Epithelial cell of esophagus (primary cell): ENCODE measurements around the gene PLXNA4.
"Not testable (repeated sequence)": the region's sequence is repeated elsewhere in the genome, so short reads cannot be mapped to it uniquely, and the experiment has no call there.

Experiments
- DNase-seq: peaks from one replicate; pipeline ENCODE4 v3.0.0; 2010; ENCODE audit warnings: low read depth
- H3K4me3 ChIP-seq: 2 replicates; pipeline ENCODE4 v1.5.1; 2011; ENCODE audit warnings: mild to moderate bottlenecking, low read length, control low read depth
- CTCF ChIP-seq: IDR thresholded peaks from 2 replicates; pipeline ENCODE4 v1.5.1; 2011; ENCODE audit warnings: low read depth, mild to moderate bottlenecking, low read length, control low read depth, inconsistent platforms; ENCODE audit not compliant: insufficient read depth; ENCODE audit errors: missing control alignments

The PLXNA4 gene

GRCh38 chr7:132183781-132184380, 392.4 kb downstream of the PLXNA4 start:
- H3K4me3 ChIP-seq: no peak overlapping the region
- TF ChIP-seq CTCF: no peak
- DNase-seq: no peak

- no peak for DNase-seq
- H3K4me3 ChIP-seq: no peak overlapping the region
- no peak for TF ChIP-seq CTCF
These were observed 393.3 kb downstream of the PLXNA4 start for GRCh38 chr7:132182992-132183391.

DNA sequence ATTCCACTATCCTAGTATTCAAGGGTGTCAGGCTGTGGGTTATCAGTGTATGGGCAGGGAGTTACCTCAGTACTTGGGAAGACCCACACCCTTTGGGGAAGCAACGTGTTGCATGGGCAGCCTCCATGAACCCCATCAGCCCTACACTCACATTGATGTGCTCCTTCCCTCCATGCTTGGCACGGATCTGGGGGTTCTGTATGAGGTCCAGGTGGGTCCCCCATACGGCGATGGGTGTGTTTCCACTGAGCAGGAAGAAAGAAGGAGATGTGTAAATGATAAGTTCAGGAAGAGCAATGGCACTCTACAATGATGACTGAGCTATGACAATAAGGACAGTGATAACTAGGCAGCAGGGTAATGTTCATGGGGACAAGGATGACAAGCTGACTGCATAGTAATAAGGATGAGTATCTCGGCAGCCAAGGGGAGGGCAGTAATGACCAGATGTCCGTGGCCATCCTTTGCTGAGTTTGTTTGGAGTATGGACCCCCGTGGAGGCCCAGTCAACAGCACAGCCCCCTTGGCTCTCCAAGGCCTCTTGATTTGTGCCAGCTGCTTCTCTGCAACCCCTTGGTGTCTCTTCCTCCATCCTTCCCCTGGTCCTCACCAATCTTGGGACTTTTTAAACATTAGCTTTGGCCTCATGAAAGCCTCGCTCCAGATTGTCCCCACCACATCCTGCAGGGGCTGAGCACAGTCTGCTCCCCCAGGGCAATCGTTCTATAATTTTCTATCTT, 394.2 kb downstream of the PLXNA4 start:
- no peak for TF ChIP-seq CTCF
- DNase-seq: no peak
- H3K4me3 ChIP-seq: no peak overlapping the region

DNA sequence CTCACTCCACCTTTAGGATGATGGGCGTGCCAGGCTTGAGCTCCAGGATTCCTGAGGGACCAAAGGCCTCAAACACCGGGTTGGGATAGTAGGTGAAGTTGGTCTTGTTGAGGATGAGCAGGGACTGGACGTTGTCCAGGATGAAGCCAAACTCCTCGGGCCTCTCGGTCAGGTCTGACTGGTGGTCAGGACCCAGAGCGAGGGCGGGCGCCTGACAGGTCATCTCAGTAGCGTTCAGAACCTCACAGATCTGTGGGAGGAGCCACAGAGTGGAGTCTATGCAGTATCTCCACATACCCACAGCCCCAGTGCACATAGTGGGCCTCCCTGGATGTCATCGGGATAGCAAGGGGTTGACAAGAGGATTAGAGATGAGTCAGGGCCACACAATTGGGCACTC, 394.9 kb downstream of the PLXNA4 start:
- H3K4me3 ChIP-seq: no peak overlapping the region
- DNase-seq: no peak
- TF ChIP-seq CTCF: no peak

DNA sequence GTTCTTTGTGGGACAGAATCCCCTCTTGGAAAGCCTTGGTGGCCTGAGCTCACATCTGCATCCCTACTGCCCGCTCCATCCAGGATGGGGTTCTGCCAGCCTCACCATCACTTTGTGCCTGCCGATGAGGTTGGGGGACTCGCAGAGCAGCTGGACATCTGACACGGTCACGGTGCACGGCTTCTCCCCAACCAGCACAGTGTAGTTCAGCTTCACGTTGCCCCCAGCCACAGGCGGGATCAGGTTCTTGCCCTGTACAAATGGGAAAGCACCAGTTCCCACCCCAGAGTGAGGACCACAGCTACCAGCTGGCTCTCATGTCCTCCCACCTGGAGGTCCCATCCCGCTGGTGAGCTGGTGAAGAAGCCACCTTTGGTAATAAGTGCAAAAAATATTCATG, 395.8 kb downstream of the PLXNA4 start:
- TF ChIP-seq CTCF: no peak
- no peak overlapping the region for H3K4me3 ChIP-seq
- no peak for DNase-seq

DNA sequence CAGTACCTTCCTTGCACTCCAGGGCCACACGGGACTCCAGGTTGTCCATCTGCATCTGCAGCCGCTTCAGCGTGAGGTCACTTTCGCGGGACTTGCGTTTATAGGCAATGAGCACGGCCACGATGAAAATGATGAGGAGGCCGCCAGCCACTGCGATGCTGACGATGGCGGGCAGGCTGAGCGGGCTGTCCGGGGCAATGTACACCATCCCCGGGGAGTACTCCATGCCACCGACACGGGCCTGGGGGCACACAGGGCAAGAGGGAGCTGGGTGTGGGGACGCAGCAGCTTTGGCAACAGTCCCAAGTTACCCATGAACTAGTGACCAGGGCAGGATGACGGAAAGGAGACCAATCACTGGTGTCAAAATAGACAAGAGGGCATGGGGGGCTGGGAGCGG, 396.6 kb downstream of the PLXNA4 start:
- no peak overlapping the region for H3K4me3 ChIP-seq
- TF ChIP-seq CTCF: no peak
- DNase-seq: no peak

DNA sequence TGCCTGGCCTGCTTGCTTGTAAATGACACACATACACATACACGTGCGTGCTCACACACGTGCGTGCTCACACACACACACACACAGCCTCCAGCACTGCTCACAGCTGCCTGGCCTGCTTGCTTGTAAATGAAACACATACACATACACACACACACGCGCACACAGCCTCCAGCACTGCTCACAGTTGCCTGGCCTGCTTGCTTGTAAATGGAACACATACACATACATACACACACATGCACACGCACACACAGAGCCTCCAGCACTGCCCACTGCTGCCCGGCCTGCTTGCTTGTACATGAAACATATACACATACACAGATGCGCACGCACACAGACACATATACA, 397.2 kb downstream of the PLXNA4 start:
- no peak overlapping the region for H3K4me3 ChIP-seq
- TF ChIP-seq CTCF: no peak
- DNase-seq: no peak

DNA sequence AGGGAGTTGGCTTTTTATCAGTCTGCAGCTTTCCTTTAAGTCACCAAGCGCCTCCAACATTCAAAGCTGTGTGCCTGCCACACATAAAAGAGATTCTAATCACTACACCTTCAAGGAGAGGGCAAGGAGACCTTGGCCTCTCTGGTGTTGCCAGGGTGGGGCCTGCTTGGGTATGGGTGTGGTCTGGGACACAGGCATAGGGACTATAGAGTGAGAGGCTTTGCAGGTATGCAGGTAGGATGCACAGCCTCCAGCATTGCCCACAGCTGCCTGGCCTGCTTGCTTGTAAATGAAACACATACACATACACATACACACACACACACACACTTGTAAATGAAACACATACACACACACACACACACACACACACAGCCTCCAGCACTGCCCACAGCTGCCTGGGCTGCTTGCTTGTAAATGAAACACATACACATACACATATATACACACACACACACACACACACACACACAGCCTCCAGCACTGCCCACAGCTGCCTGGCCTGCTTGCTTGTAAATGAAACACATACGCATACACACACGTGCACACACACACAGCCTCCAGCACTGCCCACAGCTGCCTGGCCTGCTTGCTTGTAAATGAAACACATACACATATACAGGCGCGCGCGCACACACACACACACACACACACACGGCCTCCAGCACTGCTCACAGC, 397.7 kb downstream of the PLXNA4 start:
- not testable (repeated sequence) for DNase-seq, H3K4me3 ChIP-seq
